HG03175 (cell line): ENCODE measurements around the gene USP43.
"Not testable (repeated sequence)": the region's sequence is repeated elsewhere in the genome, so short reads cannot be mapped to it uniquely, and the experiment has no call there.

Experiments used
- ATAC-seq: cut with Tn5 transposase; IDR thresholded peaks from one replicate; pipeline ENCODE4 v1.9.1; 2021; ENCODE audit warnings: mild to moderate bottlenecking, moderate library complexity; ENCODE audit not compliant: unreplicated experiment

Gene USP43

DNA sequence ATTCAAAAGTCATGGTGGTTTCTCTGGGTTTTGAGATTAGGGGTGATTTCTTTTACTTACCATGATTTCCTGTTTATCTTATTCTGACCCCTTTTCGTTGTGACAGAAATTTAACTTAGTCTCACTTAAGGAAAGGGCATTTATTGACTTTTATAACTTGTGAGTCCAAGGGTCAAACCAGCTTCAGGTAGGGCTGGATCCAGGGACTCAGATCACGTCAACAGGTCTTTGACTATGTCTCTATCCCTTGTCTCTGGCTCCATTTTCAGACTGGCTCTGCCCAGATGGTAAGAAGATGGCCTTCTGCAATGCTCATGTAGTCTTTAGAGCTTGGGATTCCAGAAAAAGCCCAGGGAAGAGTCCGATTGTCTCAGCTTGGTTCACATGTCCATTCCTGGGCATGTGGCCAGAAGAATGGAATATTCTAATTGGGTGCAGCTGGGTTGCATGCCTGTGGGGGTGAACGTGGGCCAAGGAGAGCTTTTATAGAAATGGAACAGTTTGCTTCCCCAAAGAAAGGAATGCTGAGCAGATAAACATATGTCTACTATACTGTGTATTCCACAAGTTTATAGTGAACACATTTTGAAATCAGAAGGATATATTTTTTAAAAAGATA lies 13.4 kb downstream of the USP43 start:
- no peak for ATAC-seq

DNA sequence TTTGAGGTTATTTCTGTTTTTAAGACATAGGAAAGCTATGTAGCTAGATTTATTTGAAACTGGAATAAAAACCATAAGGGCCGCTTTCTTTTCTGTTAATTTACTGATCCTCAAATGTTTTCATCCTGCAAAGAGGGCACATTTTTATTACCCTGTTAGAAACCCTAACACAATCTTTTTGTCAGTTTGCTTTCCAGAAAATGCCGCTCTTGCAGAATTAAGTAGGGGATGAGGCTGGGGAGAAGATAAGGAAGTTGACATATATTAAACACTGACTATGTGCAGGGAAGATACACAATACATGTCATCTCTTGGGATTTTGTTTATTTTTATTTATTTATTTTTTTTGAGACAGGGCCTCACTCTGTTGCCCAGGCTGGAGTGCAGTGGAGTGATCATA lies 15.7 kb downstream of the USP43 start:
- no peak for ATAC-seq

GRCh38 chr17:9663511-9663910 lies 18.2 kb downstream of the USP43 start:
- ATAC-seq = not testable (repeated sequence)

GRCh38 chr17:9666461-9667050 lies 21.2 kb downstream of the USP43 start:
- ATAC-seq = no peak

DNA sequence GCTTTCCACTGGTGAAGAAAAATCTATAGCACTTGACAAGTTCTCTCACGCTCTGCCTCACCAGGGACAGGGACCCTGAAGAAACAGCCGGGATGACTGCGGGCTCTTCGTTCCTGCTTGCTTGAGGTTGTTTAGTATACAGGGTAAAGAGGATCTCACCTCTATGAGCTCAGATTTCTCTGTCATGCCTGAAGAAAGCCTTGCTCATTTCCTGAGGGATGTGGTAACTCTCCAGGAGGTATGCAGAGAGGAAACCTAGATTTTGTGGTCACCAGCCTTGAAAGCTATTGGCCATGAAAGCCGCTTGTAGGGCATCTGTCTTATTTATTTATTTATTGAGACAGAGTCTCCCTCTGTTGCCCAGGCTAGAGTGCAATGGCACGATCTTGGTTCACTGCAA lies 23.2 kb downstream of the USP43 start:
- ATAC-seq = no peak

DNA sequence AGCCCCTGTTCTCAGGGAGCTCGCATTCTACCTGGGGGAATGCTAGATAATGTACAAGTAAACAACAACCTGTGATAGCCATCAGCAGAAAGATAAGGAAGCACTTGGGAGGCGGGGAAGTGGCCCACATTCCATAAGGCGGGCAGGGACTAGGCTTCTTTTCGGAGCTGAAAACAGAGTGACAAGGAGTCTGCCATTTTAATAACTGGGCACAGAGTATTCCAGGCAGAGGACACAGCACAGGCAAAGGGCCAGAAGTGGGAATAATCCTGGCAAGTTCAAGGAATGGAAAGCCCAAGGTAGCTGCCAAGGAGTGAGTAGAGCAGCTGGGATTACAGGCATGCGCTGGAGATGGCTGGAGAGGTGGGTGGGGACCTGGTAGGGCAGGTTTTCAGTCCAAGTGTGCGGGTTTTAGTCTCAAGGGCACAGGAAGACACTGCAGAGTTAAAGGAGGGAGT lies 24.3 kb downstream of the USP43 start:
- ATAC-seq = no peak

DNA sequence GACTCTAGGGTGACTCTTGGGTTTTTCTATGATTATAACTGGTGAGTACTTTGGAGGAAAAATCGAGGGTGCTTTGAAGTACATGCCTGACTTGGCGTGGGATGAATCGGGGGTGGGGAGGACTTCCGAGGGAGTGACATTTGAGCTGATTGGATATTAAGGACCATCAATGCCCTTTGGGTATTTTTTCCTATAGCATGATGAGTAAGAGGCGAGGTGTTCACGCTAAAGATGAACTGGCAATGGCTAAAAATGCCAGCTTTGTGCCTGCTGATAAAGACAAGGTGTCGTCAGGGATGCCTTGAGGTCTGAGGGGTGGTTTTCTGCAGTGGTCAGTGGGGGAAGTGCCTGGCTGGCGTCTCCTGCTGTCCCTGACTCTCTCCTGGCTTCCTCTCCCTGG lies 25.3 kb downstream of the USP43 start:
- ATAC-seq = no peak

GRCh38 chr17:9671559-9671958 lies 26.2 kb downstream of the USP43 start:
- no peak for ATAC-seq

DNA sequence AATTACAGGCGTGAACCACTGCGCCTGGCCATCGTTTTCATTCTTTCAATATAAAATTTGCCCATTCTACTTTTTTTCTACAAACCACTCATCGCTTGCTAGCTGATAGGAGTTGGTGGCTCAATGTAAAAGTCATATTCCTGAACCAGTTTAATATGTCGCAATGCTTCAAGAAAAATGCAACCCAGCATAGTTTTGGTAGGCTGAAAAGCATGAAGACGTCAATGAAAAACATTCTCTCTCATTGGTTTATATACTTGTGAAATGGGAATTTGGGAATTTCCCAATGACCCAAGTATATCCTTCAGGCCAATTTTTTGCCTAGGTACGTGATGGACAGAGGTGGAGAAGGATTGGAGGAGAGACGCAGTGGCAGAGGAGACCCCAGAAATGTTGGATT lies 26.9 kb downstream of the USP43 start:
- no peak for ATAC-seq

DNA sequence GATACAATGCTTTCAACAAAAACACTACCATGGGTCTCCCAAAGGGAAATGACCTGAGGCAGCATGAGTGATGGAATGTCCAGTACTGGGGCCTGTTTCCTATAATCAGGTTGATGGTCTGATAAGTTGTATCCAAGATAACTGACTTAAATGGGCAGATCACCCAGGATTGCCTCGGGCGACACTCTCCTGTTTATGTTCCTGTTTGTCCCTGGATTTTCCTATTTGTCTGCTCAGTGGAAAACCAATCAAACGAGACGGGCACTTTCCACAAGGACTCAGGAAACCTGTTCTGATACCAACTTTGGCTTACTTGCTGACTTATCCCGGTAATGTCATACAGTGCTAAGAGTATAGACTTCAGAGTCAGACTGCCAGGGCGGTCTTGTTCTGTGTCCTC lies 27.4 kb downstream of the USP43 start:
- no peak for ATAC-seq

- ATAC-seq = no peak
Measured at GRCh38 chr17:9676084-9676483, 30.8 kb downstream of the USP43 start.

- peak; percentile 41 for ATAC-seq
Measured at GRCh38 chr17:9676820-9677310, 31.5 kb downstream of the USP43 start.

DNA sequence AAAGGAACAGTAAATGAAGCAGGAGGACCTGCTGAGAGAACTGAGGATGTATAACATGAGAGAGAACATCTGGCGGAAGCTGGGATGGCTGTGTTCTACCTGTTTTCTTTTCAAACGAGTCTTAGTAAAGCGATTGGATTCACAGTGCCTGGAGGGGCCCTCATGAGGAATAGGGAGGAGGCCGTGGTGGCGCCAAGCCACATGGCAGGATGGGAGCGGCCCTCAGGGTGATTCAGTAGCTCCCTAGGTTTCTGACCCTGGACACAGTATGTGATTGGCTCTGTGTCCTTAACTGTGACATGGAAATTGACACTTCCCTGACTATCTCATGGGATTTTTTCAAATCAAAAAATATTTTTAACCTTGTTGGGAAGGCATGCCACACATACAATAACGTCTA lies 32.1 kb downstream of the USP43 start:
- no peak for ATAC-seq

DNA sequence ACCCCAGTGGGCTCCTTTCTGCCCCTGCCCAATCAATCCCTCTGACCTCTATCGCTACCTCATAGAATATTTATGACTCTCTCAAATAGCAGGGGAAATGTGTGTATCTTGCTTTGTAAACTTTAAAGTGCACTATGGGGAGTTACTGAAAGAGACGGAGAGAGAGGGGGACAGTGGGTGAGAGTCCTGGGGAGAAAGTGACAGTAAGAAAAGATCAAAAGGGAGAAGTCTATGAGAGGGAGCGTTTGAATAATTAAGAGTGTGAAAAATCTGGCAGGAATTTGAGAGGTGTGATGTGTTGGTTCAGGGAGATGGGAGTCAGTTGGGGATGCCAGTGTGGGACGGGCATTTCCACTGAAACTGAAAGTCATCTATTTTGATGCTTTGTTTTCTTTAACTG lies 32.6 kb downstream of the USP43 start:
- ATAC-seq = no peak

DNA sequence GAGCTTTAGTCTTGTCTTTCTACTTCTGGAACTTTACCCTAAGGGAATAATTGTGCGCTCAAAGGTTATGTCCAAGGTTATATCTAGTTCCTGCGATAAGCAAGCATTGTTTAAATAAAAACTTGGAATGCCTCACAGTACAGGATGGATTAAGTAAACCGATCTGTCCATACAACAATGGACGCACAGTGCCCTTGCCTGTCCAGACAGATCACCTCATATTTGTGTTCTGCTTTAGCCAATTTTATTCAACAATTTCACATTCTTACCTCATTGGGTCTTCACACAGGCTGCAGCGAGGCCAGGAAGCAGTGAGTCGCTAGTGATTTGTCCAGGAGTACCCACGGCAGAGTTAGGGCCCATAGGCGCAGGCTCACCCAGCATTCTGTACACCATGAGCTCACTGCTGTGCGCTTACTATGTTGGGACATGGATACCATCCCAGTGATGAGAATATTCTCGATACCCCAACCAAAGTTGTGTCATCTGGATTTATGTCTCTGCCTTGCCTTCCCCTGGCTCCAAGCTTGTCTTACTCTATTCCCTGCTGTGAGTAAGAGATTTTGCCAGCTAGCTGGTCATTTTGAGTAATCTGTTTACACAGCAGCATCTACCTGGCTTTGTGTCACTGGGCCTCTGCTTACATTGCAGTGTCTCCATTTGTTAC lies 39.8 kb downstream of the USP43 start:
- no peak for ATAC-seq

DNA sequence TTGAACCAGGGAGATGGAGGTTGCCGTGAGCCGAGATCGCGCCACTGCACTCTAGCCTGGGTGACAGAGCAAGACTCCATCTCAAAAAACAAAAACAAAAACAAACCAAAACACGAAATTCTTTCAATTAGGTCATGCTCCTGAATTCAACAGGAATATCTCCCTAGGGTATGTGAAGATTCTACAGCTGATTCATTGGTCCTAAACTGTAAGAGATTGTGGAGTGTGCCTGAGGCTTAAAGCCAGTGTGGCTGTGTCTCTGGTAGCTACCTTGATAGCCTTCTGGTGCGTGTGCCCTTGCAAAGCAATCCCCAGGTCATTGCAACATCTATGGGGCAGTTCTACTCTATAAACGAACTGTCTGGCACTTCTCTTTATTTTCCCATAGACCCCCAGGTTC lies 48.4 kb downstream of the USP43 start:
- ATAC-seq = no peak

DNA sequence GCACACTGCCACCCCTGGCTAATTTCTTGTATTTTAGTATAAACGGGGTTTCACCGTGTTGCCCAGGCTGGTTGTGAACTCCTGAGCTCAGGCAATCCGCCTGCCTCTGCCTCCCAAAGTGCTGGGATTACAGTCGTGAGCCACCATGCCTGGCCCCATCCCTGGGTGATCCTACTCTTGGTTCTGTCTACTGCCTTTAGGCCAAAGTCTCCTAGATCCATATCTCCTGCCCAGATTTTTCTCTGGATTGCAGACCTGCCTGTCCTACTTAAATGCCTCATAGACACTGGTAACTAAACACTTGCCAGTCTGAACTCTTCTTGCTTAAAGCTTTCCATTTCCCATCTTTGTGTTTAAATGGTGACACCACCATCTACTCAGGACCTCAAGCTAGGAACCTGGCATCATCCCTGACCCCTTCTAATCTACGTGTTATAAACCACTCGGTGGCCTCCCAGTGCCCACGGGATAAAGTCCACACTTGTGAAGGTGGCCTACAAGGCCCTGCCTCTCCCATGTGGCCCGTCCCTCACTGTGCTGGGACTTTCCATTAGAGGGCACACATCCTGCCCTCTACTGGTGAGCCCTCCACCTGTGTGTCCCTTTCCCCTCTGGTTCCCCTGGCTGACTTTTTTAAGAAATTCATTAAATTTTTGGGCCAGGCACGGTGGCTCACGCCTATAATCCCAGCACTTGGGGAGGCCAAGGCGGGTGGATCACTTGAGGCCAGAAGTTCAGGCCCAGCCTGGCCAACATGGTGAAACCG lies 51.1 kb downstream of the USP43 start:
- ATAC-seq = no peak

- no peak for ATAC-seq
Measured at GRCh38 chr17:9700136-9700535, 54.8 kb downstream of the USP43 start.

DNA sequence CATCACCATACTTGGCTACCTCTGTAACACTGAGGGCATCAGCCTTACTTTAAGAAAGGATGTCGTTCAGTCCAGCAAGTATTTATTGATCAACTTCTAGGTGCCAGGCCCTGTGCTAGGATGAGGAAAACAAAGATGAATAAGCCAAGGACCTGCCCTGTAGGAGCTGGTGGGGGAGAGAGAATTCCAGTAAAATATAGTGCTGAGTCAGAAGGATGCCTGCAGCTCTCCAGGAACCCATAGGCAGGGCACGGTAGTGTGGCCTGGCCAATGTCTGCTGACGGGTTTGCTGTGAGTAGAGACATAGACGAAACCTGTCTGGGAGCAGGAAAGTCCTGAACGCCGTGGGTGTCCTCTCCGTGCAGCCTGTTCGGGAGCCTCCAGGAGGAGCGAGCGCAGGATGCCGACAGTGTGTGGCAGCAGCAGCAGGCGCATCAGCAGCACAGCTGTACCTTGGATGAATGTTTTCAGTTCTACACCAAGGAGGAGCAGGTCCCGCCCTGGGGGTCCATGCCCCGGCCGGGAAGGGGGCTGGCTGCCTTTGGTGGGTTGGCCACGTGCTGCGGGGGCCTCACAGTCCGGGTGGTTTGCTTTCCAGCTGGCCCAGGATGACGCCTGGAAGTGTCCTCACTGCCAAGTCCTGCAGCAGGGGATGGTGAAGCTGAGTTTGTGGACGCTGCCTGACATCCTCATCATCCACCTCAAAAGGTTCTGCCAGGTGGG lies 55.6 kb downstream of the USP43 start:
- no peak for ATAC-seq

DNA sequence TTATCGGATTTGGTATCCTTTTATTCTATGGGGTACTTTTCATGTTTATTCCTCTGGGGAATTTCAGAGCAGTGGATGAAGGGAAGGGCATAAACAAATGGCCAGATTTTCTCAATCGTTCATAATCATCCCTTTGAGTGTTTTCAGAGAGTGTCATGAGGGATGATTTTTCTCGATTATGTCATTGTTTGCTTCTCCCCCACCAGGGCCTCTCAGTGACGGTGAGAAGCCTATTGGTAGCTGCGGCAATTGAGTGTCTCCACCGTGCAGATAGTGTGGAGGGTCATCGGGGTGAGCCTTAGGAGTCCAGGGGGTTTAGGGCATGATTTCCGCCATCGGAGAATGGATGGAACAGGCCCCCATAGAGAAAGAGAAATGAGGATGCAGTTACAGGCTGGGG lies 57.2 kb downstream of the USP43 start:
- no peak for ATAC-seq
